RWPE2 (cell line): ENCODE data around the gene MSI2.

ENCODE experiments used
- ATAC-seq: fragments of 200-7000 bp; cut with Tn5 transposase; 3 replicates; pipeline ENCODE4 v1.9.1; 2021; ENCODE audit warnings: low read depth
- DNase-seq: peaks from one replicate; pipeline ENCODE4 v3.0.0-alpha.2; 2020; ENCODE audit warnings: low spot score
- H3K27ac ChIP-seq: fragments of 450-650 bp; 2 replicates; pipeline ENCODE4 v1.5.1; 2017; ENCODE audit warnings: mild to moderate bottlenecking; ENCODE audit not compliant: poor library complexity, severe bottlenecking
- H3K27me3 ChIP-seq: fragments of 250-450 bp; sonication (Bioruptor Pico); 2 replicates; pipeline ENCODE4 v1.5.1; 2021; ENCODE audit warnings: mild to moderate bottlenecking, moderate library complexity; ENCODE audit not compliant: insufficient read depth, poor library complexity, severe bottlenecking
- H3K36me3 ChIP-seq: fragments of 250-450 bp; sonication (Bioruptor Pico); 2 replicates; pipeline ENCODE4 v1.5.1; 2020; ENCODE audit warnings: low read depth, mild to moderate bottlenecking, moderate library complexity
- H3K4me1 ChIP-seq: fragments of 250-450 bp; sonication (Bioruptor Pico); 2 replicates; pipeline ENCODE4 v1.5.1; 2021; ENCODE audit warnings: mild to moderate bottlenecking, moderate library complexity; ENCODE audit not compliant: insufficient read depth, poor library complexity, severe bottlenecking
- H3K4me3 ChIP-seq: fragments of 250-450 bp; sonication (Bioruptor Pico); 2 replicates; pipeline ENCODE4 v1.5.1; 2021; ENCODE audit warnings: mild to moderate bottlenecking, moderate library complexity; ENCODE audit not compliant: severe bottlenecking
- H3K9me3 ChIP-seq: fragments of 250-450 bp; sonication (Bioruptor Pico); 2 replicates; pipeline ENCODE4 v1.5.1; 2021; ENCODE audit warnings: mild to moderate bottlenecking, moderate library complexity; ENCODE audit not compliant: severe bottlenecking
- CTCF ChIP-seq: fragments of 450-650 bp; IDR thresholded peaks from one replicate; pipeline ENCODE4 v1.5.1; 2017; ENCODE audit warnings: mild to moderate bottlenecking, moderate library complexity; ENCODE audit not compliant: poor library complexity, severe bottlenecking

MSI2 gene

GRCh38 chr17:57587193-57587969 lies 331.1 kb downstream of the MSI2 start:
- ATAC-seq, result no peak

GRCh38 chr17:57588086-57588485 lies 331.8 kb downstream of the MSI2 start:
- Histone ChIP-seq H3K27me3 (no peaks in the 10 kb centered on the region), H3K4me1 (no peaks in the 10 kb centered on the region), H3K36me3 (no peaks in the 10 kb centered on the region), H3K27ac (no peak overlapping the region), H3K9me3 (no peaks in the 10 kb centered on the region), H3K4me3 (no peak overlapping the region)
- TF ChIP-seq CTCF, result no peak
- no peak for DNase-seq
- ATAC-seq, result no peak

More at GRCh38 chr17:57587193-57587969, 331.1 kb downstream of the MSI2 start:
- TF ChIP-seq CTCF, result no peak
- Histone ChIP-seq H3K36me3 (no peaks in the 10 kb centered on the region), H3K27ac (no peak overlapping the region), H3K27me3 (no peaks in the 10 kb centered on the region), H3K4me1 (no peaks in the 10 kb centered on the region), H3K9me3 (no peaks in the 10 kb centered on the region), H3K4me3 (no peak overlapping the region)
- no peak for DNase-seq

GRCh38 chr17:57589151-57590034 lies 333.1 kb downstream of the MSI2 start:
- no peak for ATAC-seq
- no peaks in the 10 kb centered on the region for H3K4me1 ChIP-seq
- DNase-seq, result no peak
- no peak overlapping the region for H3K27ac ChIP-seq
- no peak for TF ChIP-seq CTCF
- H3K36me3 ChIP-seq, result no peaks in the 10 kb centered on the region
- no peaks in the 10 kb centered on the region for H3K9me3 ChIP-seq
- H3K27me3 ChIP-seq, result no peaks in the 10 kb centered on the region
- H3K4me3 ChIP-seq, result no peak overlapping the region

- no peak for TF ChIP-seq CTCF
- no peaks in the 10 kb centered on the region for H3K27me3 ChIP-seq
- DNase-seq (no peak), ATAC-seq (no peak)
- no peak overlapping the region for H3K27ac ChIP-seq
- no peaks in the 10 kb centered on the region for H3K4me1 ChIP-seq
- no peaks in the 10 kb centered on the region for H3K9me3 ChIP-seq
- no peaks in the 10 kb centered on the region for H3K36me3 ChIP-seq
- H3K4me3 ChIP-seq, result no peak overlapping the region
Observed at GRCh38 chr17:57593739-57594462, 337.6 kb downstream of the MSI2 start.
